Measurements from ENCODE around the gene AGMO.

Gene AGMO

DNA sequence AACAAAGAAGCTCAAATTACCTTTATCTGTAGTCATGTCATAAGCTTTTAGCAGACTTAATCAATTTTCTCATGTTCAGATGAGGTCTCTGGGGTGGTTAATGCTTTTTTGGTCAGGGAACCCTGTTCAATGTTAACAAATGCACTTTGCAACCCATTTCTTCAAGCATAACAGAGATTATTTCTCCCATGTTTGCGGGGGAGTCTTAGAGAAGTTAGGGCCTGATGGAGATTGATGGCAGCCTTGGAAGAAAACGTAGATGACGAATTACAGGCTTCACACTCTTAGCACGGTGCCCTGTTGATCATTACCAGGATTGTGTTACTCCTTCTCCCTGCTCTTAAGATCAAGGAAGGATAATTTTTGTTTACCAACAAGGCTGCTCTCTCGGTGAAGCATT is 76.4 kb downstream of the AGMO start:
- TF ChIP-seq, protein P1, sequence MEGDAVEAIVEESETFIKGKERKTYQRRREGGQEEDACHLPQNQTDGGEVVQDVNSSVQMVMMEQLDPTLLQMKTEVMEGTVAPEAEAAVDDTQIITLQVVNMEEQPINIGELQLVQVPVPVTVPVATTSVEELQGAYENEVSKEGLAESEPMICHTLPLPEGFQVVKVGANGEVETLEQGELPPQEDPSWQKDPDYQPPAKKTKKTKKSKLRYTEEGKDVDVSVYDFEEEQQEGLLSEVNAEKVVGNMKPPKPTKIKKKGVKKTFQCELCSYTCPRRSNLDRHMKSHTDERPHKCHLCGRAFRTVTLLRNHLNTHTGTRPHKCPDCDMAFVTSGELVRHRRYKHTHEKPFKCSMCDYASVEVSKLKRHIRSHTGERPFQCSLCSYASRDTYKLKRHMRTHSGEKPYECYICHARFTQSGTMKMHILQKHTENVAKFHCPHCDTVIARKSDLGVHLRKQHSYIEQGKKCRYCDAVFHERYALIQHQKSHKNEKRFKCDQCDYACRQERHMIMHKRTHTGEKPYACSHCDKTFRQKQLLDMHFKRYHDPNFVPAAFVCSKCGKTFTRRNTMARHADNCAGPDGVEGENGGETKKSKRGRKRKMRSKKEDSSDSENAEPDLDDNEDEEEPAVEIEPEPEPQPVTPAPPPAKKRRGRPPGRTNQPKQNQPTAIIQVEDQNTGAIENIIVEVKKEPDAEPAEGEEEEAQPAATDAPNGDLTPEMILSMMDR (IDR thresholded peaks at IDR 0.05), result no peak

GRCh38 chr7:15481132-15481531 is 80.7 kb downstream of the AGMO start:
- TF ChIP-seq, protein P1 (IDR thresholded peaks at IDR 0.05), result no peak

GRCh38 chr7:15478401-15478800 is 83.4 kb downstream of the AGMO start:
- TF ChIP-seq, protein P1 (IDR thresholded peaks at IDR 0.05), result no peak

DNA sequence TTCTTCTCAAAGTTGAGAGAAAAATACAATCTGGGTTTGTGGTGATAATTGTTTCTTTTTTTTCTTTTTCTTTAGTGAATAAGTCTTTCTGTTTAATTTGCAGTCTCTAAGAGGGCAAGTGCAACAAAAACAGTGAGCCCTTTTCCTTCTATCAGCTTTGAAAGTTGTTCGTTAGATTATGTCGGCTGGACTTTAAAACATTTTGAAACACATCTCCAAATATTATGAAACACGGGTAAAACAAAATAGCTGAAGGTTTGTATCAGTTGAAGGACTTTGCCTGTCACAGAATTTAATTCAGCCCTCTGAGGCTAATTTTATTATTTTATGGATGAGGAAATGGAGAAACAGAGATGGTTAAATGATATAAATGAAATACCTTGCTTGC is 85.3 kb downstream of the AGMO start:
- TF ChIP-seq, protein P1 (IDR thresholded peaks at IDR 0.05), result no peak

DNA sequence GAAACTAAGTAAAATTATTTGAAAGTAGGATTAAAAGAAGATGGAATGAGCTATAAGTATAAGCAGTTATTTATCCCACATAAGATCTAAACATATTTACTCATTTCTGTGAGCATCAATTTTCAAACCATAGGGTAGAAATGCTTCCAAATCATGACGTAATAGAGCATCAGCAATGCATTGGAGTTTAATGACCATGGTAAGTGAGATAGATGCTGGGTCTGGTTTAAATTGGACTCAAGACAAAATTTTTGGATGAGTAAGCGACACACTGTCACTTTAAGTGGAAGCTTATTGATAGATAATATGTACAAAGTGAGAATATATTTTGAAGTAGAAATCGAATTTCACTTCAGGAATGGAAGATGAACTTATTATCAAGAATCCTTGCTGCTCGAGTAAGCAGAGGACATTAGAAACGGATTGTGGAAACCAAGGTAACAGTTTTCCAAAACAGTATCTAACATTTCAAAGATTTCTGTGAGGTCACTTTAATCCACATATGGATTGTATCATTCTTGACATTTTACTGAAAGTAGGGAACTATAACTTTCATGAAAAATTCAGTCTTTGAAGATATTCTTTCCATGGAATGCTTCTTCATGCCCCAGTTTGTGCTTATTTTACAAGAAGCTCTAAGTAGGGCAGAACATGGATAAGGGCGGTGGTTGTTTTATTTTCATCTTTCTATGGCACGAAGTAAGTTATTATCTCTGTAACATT is 85.8 kb downstream of the AGMO start:
- TF ChIP-seq, protein P1 (IDR thresholded peaks at IDR 0.05), result no peak

GRCh38 chr7:15471669-15471950 is 90.2 kb downstream of the AGMO start:
- TF ChIP-seq, protein P1 (IDR thresholded peaks at IDR 0.05), result no peak

DNA sequence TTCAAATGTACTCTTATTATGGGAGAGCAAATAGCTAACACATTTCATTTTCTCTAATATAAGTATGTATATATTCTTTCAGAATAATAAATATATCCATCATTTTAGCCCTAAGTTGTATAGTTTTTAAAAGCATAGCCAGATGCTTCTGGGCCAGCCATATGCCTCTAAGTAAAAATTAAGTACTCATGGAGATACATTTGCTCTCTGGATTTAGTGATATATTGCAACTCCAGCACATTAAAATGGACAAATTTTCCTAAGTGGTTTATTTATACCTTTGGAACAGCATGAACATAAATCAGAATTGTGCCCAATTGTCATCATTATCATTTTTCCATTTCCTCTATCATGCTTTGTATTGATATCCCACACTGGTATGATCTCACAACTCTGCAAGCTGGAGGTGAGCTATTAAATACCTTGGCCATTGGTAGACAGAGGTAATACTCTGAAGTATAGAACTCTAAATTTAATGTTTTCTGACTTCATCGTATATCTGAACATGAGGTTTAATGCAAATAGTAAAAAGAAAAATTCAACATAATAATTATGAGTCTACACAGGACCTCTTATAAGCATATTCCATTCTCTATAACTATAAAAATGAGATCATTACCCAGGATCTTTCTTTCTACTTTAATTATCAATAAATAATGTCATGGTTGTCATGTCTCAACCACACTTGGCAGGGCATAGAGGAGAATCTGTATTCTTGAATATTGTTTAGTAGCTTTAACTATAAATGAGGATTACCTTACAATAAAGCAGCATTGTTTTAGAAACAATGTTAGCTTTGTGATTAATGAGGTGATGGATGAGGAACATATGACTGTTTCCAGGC is 90.8 kb downstream of the AGMO start:
- TF ChIP-seq, protein P1 (IDR thresholded peaks at IDR 0.05), result no peak
